ENCODE measurements around the gene ARHGEF26. TPM values are rescaled to one million over a fixed set of nuclear protein-coding genes. Genes with fewer than 3 reads are reported as not detected.
A peak's percentile ranks its signal among the peaks of the same experiment; 100 is the strongest.

Gene ARHGEF26
- total and polyA plus RNA-seq, 2 donors: 18.2 to 21.3 TPM

DNA sequence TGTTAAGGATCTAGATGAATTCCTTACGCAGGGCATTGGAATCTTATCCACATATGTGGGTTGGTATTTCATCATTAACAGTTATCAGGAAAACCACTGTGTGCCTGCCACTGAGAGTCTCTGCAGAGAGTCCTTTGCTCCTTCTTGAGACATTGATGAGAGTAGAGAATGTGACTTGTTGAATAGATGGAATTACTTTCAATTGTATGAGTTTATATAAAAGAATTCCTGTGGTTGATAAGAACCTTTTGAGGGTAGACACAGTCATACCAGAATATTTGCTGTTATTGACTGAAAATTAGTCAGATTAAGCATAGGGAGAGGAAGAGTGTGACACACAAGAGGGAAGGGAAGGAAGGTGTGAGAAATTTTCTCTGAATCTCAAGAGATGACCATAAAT is 30.8 kb downstream of the ARHGEF26 start:
- H3K4me3 ChIP-seq (ENCODE audit: low read depth, low read length): no peak overlapping the region
- H3K36me3 ChIP-seq (ENCODE audit: insufficient read depth): no peaks in the 10 kb centered on the region
- no peak overlapping the region for H3K27ac ChIP-seq (ENCODE audit: low read depth)
- no peaks in the 10 kb centered on the region for H3K4me1 ChIP-seq (ENCODE audit: insufficient read depth)
- DNase-seq (ENCODE audit: extremely low spot score): no peak
- 90% methylated on average over 1 of the region's 1 CpG for WGBS

DNA sequence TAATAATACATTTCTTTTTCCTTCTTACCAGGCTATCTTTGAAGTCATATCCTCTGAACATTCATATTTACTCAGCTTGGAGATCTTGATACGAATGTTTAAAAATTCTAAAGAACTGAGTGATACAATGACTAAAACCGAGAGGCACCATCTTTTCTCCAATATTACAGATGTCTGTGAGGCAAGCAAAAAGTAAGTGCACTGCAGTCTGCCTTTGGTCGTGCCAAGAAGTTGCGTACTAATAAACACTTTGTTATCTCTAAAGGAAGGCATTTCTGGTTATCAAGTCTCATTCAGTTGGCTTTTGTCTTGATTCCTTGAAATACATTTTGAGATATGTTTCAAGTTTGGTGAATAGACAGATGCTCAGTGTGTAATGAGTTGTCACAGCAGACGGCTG is 31.6 kb downstream of the ARHGEF26 start:
- no peak for DNase-seq (ENCODE audit: extremely low spot score)
- Histone ChIP-seq H3K27ac (ENCODE audit: low read depth) (no peak overlapping the region), H3K4me3 (ENCODE audit: low read depth, low read length) (no peak overlapping the region), H3K4me1 (ENCODE audit: insufficient read depth) (no peaks in the 10 kb centered on the region), H3K36me3 (ENCODE audit: insufficient read depth) (no peaks in the 10 kb centered on the region)
- WGBS: 86% methylated on average over 5 of the region's 5 CpGs

DNA sequence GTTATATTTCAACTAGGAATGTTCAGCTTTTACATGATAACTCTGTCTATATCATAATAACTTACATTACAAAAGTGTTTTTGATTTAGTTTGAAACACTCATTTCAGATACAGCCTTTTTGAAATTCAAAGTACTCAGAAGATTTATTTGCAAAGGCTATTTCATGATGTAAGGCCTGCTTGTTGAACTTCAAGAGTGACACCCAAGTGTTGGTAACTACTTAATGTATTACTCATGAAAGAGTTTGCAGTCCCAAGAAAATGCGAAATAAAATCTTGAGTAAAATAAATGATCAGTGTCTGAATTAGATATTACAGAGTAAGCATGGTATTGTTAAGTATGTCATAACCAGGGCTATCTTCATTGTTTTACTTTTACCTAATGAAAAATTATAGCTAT is 35.3 kb downstream of the ARHGEF26 start:
- 93% methylated on average over 1 of the region's 1 CpG for WGBS
- no peak for DNase-seq (ENCODE audit: extremely low spot score)
- no peaks in the 10 kb centered on the region for H3K36me3 ChIP-seq (ENCODE audit: insufficient read depth)
- no peaks in the 10 kb centered on the region for H3K4me1 ChIP-seq (ENCODE audit: insufficient read depth)
- H3K27ac ChIP-seq (ENCODE audit: low read depth): no peak overlapping the region
- no peak overlapping the region for H3K4me3 ChIP-seq (ENCODE audit: low read depth, low read length)

DNA sequence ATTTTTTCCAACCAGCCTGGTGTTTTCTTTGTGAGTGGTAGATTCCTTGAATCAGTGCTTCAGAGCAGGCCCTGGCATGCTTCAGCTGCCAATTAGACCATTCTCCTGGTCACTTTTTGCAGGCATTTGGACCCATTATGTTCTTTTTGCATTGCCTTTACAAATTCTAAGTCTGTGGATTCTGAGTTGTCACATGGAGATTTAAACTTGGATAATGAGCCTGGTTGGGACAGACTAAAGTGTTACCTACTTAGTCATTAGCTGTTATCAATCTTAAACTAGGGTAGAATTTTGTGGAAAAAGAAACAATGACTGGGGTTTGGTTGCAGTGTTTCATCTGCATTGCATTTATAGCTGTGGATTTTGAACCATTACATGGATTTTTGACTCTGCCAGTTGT is 40.6 kb downstream of the ARHGEF26 start:
- no peak for DNase-seq (ENCODE audit: extremely low spot score)
- Histone ChIP-seq H3K36me3 (ENCODE audit: insufficient read depth) (no peaks in the 10 kb centered on the region), H3K27ac (ENCODE audit: low read depth) (no peak overlapping the region), H3K4me3 (ENCODE audit: low read depth, low read length) (no peak overlapping the region), H3K4me1 (ENCODE audit: insufficient read depth) (no peaks in the 10 kb centered on the region)

DNA sequence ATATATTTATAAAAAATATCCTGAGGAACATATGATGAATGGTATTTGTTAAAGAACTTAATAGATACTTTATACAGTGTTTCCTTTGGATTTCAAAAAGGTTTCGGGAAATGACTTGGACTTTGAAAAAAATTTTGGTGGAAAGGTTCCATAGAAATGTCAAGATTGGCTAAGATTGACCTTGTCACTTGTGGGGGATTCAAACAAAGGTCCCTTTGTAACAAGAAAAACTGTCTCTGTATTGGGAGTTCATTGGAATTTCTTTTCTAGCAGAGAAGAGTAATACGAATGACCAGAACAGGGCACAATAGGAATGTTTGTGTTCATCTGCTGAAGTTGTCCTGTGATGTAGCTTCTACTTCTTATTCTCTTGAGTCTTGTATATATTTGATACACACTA is 43.2 kb downstream of the ARHGEF26 start:
- Histone ChIP-seq H3K36me3 (ENCODE audit: insufficient read depth) (no peaks in the 10 kb centered on the region), H3K4me3 (ENCODE audit: low read depth, low read length) (no peak overlapping the region), H3K4me1 (ENCODE audit: insufficient read depth) (no peaks in the 10 kb centered on the region), H3K27ac (ENCODE audit: low read depth) (no peak overlapping the region)
- WGBS: 84% methylated on average over 2 of the region's 2 CpGs
- DNase-seq (ENCODE audit: extremely low spot score): no peak

DNA sequence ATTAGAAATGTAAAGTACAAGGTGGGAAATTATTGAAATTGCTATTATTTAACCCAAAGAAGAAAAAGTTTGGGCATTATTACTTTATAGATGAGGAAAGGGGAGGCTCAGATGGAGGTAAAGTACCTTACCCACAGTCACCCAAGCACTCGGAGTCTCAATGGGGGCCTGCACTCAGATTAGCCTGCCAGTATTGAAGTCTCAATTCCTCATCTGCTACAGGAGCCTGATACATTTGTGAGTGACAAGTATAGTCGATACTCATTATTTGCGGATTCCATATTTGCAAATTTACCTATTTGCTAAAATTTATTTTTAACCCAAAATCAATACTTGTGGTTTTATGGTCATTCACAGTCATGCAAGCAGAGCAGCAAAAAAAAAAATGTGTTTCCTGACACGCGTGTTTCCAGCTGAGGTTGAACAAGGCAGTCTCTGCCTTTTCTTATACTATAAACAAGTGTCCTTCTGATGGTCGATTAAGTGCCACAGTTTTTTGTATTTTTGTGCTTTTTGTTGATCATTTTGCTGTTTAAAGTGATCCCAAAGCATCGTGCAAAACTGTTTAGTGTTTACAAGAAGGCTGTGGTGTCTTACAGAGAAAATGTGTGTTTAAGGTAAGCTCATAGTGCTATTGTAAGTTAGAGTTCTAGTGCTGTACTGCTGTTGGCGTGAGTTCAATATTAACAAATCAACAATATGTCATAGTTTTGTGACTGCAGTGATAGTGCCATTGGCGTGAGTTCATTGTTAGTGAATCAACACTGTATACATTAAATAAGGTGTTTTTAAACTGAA is 48.0 kb downstream of the ARHGEF26 start:
- WGBS: 88% methylated on average over 9 of the region's 9 CpGs
- Histone ChIP-seq H3K4me3 (ENCODE audit: low read depth, low read length) (no peak overlapping the region), H3K36me3 (ENCODE audit: insufficient read depth) (no peaks in the 10 kb centered on the region), H3K4me1 (ENCODE audit: insufficient read depth) (no peaks in the 10 kb centered on the region), H3K27ac (ENCODE audit: low read depth) (no peak overlapping the region)
- no peak for DNase-seq (ENCODE audit: extremely low spot score)

DNA sequence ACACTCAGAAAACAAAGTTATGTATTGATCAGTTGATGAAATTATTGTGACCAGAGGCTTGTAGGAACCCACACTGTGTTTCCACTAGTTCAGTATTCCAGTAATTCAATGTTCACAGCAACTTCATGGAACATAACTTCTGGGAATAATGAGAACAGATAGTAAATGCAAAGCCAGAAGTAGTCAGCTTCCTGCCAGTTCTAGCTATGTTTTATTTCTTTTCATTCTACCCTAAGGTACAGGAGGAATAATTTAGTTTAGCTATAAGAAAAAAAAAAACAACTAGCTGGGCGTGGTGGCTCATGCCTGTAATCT is 48.6 kb downstream of the ARHGEF26 start:
- Histone ChIP-seq H3K27ac (ENCODE audit: low read depth) (no peak overlapping the region), H3K36me3 (ENCODE audit: insufficient read depth) (no peaks in the 10 kb centered on the region), H3K4me3 (ENCODE audit: low read depth, low read length) (no peak overlapping the region), H3K4me1 (ENCODE audit: insufficient read depth) (no peaks in the 10 kb centered on the region)
- 96% methylated on average over 1 of the region's 1 CpG for WGBS
- DNase-seq (ENCODE audit: extremely low spot score): no peak

DNA sequence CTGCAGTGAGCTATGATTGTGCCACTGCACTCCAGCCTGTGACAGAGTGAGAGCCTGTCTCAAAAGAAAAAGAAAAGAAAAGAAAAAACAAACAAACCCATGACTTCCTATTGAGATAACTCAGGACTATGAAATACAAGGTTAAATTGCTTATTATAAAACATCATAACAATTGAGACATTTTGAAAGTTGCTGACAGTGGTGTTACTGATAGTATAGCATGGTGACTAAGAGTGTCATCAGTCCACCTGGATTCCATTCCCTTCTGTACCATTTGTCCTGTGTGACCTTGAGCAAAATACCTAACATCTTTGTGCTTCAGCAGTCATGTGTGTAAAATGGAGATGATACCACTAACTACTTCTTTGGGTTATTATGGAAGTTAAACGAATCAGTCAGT is 49.1 kb downstream of the ARHGEF26 start:
- DNase-seq (ENCODE audit: extremely low spot score): no peak
- Histone ChIP-seq H3K4me3 (ENCODE audit: low read depth, low read length) (no peak overlapping the region), H3K36me3 (ENCODE audit: insufficient read depth) (no peaks in the 10 kb centered on the region), H3K4me1 (ENCODE audit: insufficient read depth) (no peaks in the 10 kb centered on the region), H3K27ac (ENCODE audit: low read depth) (no peak overlapping the region)
- WGBS: 99% methylated on average over 1 of the region's 1 CpG

DNA sequence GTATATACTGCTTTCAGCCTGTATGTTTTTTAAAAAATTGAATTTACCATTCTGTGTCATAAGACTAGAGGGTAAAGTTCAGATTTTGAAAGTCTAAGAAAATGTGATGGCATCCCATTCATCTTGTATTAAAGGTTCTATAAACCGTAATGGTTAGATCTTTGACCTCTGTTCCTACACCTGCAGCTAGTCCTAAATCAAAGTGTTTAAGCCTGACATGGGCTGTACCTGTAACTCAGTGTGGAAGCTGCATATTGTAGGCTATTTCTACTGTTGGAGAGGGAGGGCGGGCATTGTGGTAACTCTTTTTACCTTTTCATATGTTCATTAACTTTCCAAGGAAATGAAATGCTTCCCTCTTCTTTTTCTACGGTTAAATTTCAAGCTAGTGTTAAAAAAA is 53.9 kb downstream of the ARHGEF26 start:
- Histone ChIP-seq H3K4me1 (ENCODE audit: insufficient read depth) (no peaks in the 10 kb centered on the region), H3K4me3 (ENCODE audit: low read depth, low read length) (no peak overlapping the region), H3K36me3 (ENCODE audit: insufficient read depth) (no peaks in the 10 kb centered on the region), H3K27ac (ENCODE audit: low read depth) (no peak overlapping the region)
- WGBS: 92% methylated on average over 3 of the region's 3 CpGs
- no peak for DNase-seq (ENCODE audit: extremely low spot score)

DNA sequence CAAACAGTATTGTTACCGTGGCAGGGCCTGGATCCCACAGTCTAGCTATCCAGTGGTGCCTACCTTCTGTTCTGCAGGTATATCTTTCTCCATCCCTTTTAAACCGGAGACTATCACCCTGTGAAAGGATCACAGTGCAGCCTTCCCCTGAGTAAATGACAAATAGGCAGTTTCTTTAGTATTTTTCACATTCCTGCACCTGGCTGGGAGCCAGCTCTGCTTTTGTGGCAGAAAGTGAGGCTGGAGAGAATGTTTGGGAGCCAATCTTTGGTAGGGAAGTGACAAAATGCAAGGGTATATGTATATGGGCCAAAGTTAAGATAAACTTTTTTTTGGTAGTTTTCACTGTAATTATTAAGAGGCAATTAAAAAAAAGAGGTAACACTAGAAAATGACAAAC is 54.8 kb downstream of the ARHGEF26 start:
- no peak overlapping the region for H3K4me3 ChIP-seq (ENCODE audit: low read depth, low read length)
- 58% methylated on average over 2 of the region's 2 CpGs for WGBS
- H3K4me1 ChIP-seq (ENCODE audit: insufficient read depth): no peaks in the 10 kb centered on the region
- no peak for DNase-seq (ENCODE audit: extremely low spot score)
- H3K36me3 ChIP-seq (ENCODE audit: insufficient read depth): no peaks in the 10 kb centered on the region
- no peak overlapping the region for H3K27ac ChIP-seq (ENCODE audit: low read depth)

DNA sequence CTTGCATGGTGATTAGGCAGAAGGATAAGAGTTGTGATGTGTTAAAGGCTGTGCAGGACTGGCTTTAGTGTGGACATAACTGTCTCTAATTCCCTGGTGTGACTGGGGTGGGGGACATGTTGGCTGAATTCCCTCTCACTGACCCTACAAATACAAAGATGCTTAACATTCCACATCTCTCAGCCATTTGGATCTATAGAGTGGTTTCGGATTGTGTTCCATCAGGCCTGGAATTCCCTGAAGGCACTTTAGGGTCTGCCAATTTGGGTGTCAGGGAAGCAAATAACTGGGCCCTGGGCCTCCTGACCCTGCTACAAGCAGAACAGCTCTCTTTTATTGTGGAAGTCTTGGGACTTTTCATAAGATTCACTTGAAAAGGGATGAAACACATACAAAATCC is 56.2 kb downstream of the ARHGEF26 start:
- Histone ChIP-seq H3K27ac (ENCODE audit: low read depth) (no peak overlapping the region), H3K4me1 (ENCODE audit: insufficient read depth) (no peaks in the 10 kb centered on the region), H3K4me3 (ENCODE audit: low read depth, low read length) (no peak overlapping the region), H3K36me3 (ENCODE audit: insufficient read depth) (no peaks in the 10 kb centered on the region)
- 75% methylated on average over 1 of the region's 1 CpG for WGBS
- no peak for DNase-seq (ENCODE audit: extremely low spot score)

DNA sequence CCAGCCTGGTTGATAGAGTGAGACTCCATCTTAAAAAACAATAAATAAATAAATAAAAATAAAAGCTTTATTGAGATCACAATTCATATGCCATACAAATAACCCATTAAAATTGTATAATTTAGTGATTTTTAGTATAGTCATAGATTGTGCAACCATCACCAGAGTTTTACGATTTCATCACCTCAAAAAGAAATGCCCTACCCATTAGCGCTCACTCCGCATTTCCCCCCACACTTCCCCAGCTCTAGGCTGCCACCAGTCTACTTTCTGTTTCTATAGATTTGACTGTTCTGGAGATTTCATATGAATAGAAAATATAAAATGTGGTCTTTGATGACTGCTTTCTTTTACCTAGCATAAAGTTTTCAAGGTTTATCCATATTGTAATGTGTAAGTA is 57.0 kb downstream of the ARHGEF26 start:
- H3K4me1 ChIP-seq (ENCODE audit: insufficient read depth): no peaks in the 10 kb centered on the region
- H3K36me3 ChIP-seq (ENCODE audit: insufficient read depth): no peaks in the 10 kb centered on the region
- 92% methylated on average over 3 of the region's 3 CpGs for WGBS
- H3K4me3 ChIP-seq (ENCODE audit: low read depth, low read length): no peak overlapping the region
- no peak overlapping the region for H3K27ac ChIP-seq (ENCODE audit: low read depth)
- no peak for DNase-seq (ENCODE audit: extremely low spot score)

DNA sequence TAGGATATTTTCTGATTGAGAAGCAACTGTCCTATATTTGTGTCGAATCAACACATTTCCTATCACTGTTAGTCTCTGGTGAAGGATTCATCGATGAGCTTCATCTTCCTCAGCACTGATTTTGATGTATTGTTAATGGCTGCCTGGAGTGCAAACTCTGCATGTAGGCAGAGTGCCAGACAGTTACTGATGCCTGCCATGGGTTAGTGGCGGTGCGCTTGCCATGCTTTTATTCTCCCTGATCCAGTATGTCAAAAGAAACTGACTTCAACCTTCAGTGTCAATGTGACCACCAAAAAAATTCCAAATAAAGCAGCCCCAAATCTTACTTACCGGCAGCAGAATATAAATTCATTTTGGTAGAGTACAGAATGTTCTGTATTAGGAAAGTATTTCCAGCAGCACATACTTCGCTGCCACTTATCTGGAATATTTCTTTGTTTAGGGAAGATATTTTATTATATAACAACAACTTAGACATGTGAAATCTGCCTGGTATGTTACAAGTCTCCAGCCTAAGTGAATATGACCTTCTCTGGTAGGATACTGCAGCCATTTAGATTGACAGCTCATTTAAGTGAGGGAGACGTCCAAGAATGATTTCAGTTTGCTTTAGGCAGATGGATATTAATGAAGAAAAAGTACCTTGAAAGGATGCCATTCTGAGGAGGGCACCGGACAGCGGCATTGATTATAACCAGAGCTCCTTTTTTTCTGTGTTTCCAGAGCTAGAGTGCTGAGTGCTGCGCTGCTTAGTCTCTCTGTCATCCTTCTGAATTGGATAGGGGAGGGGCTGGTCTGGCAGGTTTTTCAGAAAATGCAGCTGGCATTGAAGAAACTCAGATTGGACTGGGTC is 59.9 kb downstream of the ARHGEF26 start:
- DNase-seq (ENCODE audit: extremely low spot score): peak; percentile 33
- Histone ChIP-seq H3K36me3 (ENCODE audit: insufficient read depth) (no peaks in the 10 kb centered on the region), H3K27ac (ENCODE audit: low read depth) (no peak overlapping the region), H3K4me3 (ENCODE audit: low read depth, low read length) (no peak overlapping the region), H3K4me1 (ENCODE audit: insufficient read depth) (no peaks in the 10 kb centered on the region)
- WGBS: 56% methylated on average over 10 of the region's 10 CpGs

DNA sequence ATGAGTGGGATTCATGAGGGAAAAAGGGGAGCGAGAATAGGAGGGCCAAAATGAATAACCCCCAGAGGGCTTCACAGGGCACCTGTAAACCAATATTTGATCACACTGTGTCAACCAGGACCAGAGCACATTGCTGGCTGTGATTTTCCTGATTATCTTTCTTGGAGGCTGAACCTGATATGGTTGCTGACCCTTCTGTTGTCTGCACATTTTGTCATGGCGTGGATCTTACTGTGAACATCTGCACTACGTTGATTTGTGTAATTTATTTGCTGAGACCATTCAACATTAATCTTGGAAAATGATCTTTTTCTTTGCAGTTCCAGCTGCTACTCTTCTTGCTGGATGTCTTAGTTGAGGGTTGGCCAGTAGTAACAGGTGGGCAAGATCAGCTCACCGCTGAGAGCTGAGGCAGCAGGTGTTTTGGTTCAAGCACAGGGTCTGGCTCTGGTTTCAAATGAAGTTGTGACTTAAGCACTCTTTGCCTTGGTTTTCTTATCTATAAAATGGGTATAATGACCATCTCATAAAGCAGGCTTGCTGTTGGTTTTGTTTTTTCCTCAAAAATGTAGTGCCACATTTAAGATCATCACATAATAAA is 61.2 kb downstream of the ARHGEF26 start:
- H3K36me3 ChIP-seq (ENCODE audit: insufficient read depth): no peaks in the 10 kb centered on the region
- no peak overlapping the region for H3K4me3 ChIP-seq (ENCODE audit: low read depth, low read length)
- DNase-seq (ENCODE audit: extremely low spot score): no peak
- no peaks in the 10 kb centered on the region for H3K4me1 ChIP-seq (ENCODE audit: insufficient read depth)
- 71% methylated on average over 4 of the region's 4 CpGs for WGBS
- no peak overlapping the region for H3K27ac ChIP-seq (ENCODE audit: low read depth)
